HEK293 (cell line): Measurements from ENCODE around the gene IFNL2.
"Not testable (repeated sequence)": the region's sequence is repeated elsewhere in the genome, so short reads cannot be mapped to it uniquely, and the experiment has no call there.

Experiments used
- CTCF ChIA-PET: fragments of 350-600 bp; formaldehyde crosslinking; extraction: SDS; loops from one replicate; lab custom pipeline; 2021; ENCODE audit warnings: antibody characterized with exemption; lab: Yijun Ruan, JAX
- POLR2A ChIA-PET: fragments of 300-600 bp; formaldehyde crosslinking; extraction: SDS; loops from one replicate; lab custom pipeline; 2020; ENCODE audit warnings: antibody characterized with exemption, inconsistent platforms; lab: Yijun Ruan, JAX
- H3K27ac ChIP-seq: fragments of 200-500 bp; sonication (Bioruptor generic); 2 replicates; pipeline ENCODE4 v1.5.1; 2014; ENCODE audit warnings: low read depth, low read length, control low read depth, inconsistent platforms; ENCODE audit errors: extremely low read depth
- H3K36me3 ChIP-seq, 2 experiments: fragments of 200-500 bp in 1 of 2; sonication (Bioruptor generic) in 1 of 2; 1 replicate in 1 of 2; 2 replicates in 1 of 2; pipeline ENCODE4 v1.5.1; 2014 to 2017; ENCODE audit warnings: inconsistent platforms in 2 of 2, low read length in 2 of 2; ENCODE audit not compliant: control insufficient read depth in 2 of 2, insufficient read depth in 1 of 2
- H3K4me1 ChIP-seq: fragments of 200-500 bp; sonication (Bioruptor generic); 2 replicates; pipeline ENCODE4 v1.5.1; 2014; ENCODE audit warnings: mild to moderate bottlenecking, low read length, inconsistent platforms; ENCODE audit not compliant: control insufficient read depth, insufficient read depth
- H3K4me3 ChIP-seq: 2 replicates; pipeline ENCODE4 v1.5.1; 2011; ENCODE audit warnings: low read depth, mild to moderate bottlenecking, control low read depth, low read length, moderate library complexity
- H3K9me3 ChIP-seq: fragments of 200-500 bp; sonication (Bioruptor generic); 2 replicates; pipeline ENCODE4 v1.5.1; 2014; ENCODE audit warnings: low read depth, low read length, inconsistent platforms; ENCODE audit not compliant: control insufficient read depth, insufficient read depth
- GLIS1 ChIP-seq: fragments of 450-650 bp; formaldehyde crosslinking; IDR thresholded peaks from 2 replicates; pipeline ENCODE4 v1.5.1; 2016; ENCODE audit warnings: missing biosample characterization, missing genetic modification characterization
- KLF1 ChIP-seq: fragments of 450-650 bp; formaldehyde crosslinking; IDR thresholded peaks from 2 replicates; pipeline ENCODE4 v1.5.1; 2016; ENCODE audit warnings: missing biosample characterization, missing genetic modification characterization
- PRDM1 ChIP-seq: fragments of 450-650 bp; formaldehyde crosslinking; IDR thresholded peaks from 2 replicates; pipeline ENCODE4; 2016; ENCODE audit warnings: missing biosample characterization, missing genetic modification characterization
- SCRT1 ChIP-seq: fragments of 450-650 bp; formaldehyde crosslinking; IDR thresholded peaks from 2 replicates; pipeline ENCODE4 v1.5.1; 2016; ENCODE audit warnings: missing biosample characterization, missing genetic modification characterization, borderline replicate concordance
- SETDB1 ChIP-seq: IDR thresholded peaks from one replicate; pipeline ENCODE4 v1.6.1; 2017; ENCODE audit warnings: mild to moderate bottlenecking, low read length, moderate library complexity, mixed read lengths; ENCODE audit not compliant: insufficient read length
- YY2 ChIP-seq: fragments of 450-650 bp; formaldehyde crosslinking; IDR thresholded peaks from 2 replicates; pipeline ENCODE4 v1.5.1; 2016; ENCODE audit warnings: missing biosample characterization, missing genetic modification characterization
- ZFP69B ChIP-seq: fragments of 450-650 bp; formaldehyde crosslinking; IDR thresholded peaks from 2 replicates; pipeline ENCODE4 v1.5.1; 2016; ENCODE audit warnings: missing biosample characterization, missing genetic modification characterization
- ZNF112 ChIP-seq: fragments of 450-650 bp; formaldehyde crosslinking; IDR thresholded peaks from 2 replicates; pipeline ENCODE4 v1.5.0; 2017; ENCODE audit warnings: missing biosample characterization, missing genetic modification characterization
- ZNF114 ChIP-seq: fragments of 450-650 bp; formaldehyde crosslinking; IDR thresholded peaks from 2 replicates; pipeline ENCODE4 v1.5.0; 2017; ENCODE audit warnings: missing biosample characterization, missing genetic modification characterization
- ZNF292 ChIP-seq: fragments of 450-650 bp; formaldehyde crosslinking; IDR thresholded peaks from 2 replicates; pipeline ENCODE4 v1.5.1; 2016; ENCODE audit warnings: low read depth, missing biosample characterization, missing genetic modification characterization, borderline replicate concordance
- ZNF311 ChIP-seq: fragments of 450-650 bp; formaldehyde crosslinking; IDR thresholded peaks from 2 replicates; pipeline ENCODE4 v1.5.1; 2017; ENCODE audit warnings: missing biosample characterization, missing genetic modification characterization, borderline replicate concordance
- ZNF600 ChIP-seq: fragments of 450-650 bp; formaldehyde crosslinking; IDR thresholded peaks from 2 replicates; pipeline ENCODE4 v1.5.1; 2016; ENCODE audit warnings: missing biosample characterization, missing genetic modification characterization
- ZNF707 ChIP-seq: fragments of 450-650 bp; formaldehyde crosslinking; IDR thresholded peaks from 2 replicates; pipeline ENCODE4 v1.5.1; 2016; ENCODE audit warnings: missing biosample characterization, missing genetic modification characterization
- TF ChIP-seq, protein P1 (sequence below): fragments of 450-650 bp; formaldehyde crosslinking; IDR thresholded peaks from 2 replicates; pipeline ENCODE4 v1.5.1; 2016; ENCODE audit warnings: missing biosample characterization, missing genetic modification characterization, borderline replicate concordance
- TF ChIP-seq, protein P2 (sequence below): fragments of 450-650 bp; formaldehyde crosslinking; IDR thresholded peaks from 2 replicates; pipeline ENCODE4 v1.5.1; 2016; ENCODE audit warnings: missing biosample characterization, missing genetic modification characterization
- TF ChIP-seq, protein P3 (sequence below): fragments of 450-650 bp; formaldehyde crosslinking; optimal IDR thresholded peaks from 2 replicates; pipeline ENCODE3; 2016; ENCODE audit warnings: missing biosample characterization, mild to moderate bottlenecking, missing genetic modification characterization

Gene IFNL2

DNA sequence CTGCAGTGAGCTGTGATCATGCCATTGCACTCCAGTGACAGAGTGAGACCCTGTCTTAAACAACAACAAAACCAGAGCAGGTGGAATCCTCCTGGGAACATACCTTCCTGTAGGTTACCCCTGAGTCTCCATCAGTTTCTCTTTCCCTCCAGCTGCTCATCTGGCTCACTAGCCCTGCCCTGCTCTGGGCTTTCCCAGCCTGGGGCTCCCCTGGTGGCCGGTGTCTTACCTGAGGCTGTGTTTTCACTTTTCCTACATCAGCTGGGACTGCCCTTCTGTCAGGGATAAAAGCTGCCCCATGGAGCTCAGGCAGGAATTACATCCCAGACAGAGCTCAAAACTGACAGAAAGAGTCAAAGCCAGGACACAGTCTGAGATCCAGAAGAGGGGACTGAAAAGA is at the start of gene IFNL2:
IFNL2 (plus strand) TSS at position 312 of the 400 bp plus-strand sequence. CDS start 173 bp downstream, outside the sequence.
- CTCF ChIA-PET: interaction anchor here (0.7 kb wide), 1 partner anchor 157 kb away, joined by 3 read pairs; no protein-coding TSS in a partner anchor
- POLR2A ChIA-PET, H3K27ac ChIP-seq, H3K36me3 ChIP-seq, H3K9me3 ChIP-seq, H3K4me3 ChIP-seq, H3K4me1 ChIP-seq: not testable (repeated sequence)

DNA sequence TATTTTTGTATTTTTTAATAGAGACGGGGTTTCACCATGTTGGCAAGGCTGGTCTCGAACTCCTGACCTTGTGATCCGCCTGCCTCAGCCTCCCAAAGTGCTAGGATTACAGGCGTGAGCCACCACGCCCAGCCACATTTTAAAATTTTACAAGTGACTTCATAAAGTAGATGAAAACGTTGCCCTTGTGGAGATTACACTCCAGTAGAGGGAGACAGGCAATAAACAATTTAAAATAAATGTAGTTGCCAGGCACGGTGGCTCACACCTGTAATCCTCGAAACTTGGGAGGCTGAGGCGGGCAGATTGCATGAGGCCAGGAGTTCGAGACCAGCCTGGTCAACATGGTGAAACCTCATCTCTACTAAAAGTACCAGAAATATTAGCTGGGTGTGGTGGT is 49.1 kb upstream of the IFNL2 start:
- POLR2A ChIA-PET: not testable (repeated sequence)
- CTCF ChIA-PET: interaction anchor here (0.7 to 5.2 kb wide), 6 partner anchors 31 to 193 kb away, joined by 3 to 25 read pairs (median 3); no protein-coding TSS in a partner anchor

DNA sequence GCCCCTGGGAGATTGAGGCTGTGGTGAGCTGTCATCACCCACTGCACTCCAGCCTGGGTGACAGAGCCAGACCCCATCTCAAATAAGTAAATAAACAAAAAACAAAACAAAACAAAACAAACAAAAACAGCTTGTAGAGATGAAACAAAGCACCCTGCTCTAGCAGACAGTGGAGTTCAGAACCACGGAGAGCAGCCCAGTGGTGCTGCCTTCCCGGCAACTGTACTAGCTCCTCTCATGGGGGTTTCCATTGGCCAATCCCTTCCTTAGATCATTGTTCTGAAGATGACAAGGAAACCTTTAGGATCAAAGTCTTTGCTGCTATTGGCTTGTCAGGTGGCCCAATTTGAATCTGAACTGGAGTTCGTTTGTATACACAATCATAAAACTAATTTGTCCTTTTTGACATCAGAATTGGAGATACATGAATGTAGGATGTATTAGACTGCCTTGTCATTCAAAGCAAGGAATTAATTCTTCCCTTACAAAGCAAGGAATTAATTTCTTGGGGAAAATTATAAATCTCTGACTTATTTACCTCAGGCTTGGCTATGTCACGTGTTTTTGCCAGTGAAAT is 44.4 kb upstream of the IFNL2 start:
- ChIA-PET CTCF (interaction anchor here (0.6 to 1.7 kb wide), 3 partner anchors 11 to 101 kb away, joined by 3 to 6 read pairs (median 5); no protein-coding TSS in a partner anchor), POLR2A (interaction anchor here (0.7 kb wide), 1 partner anchor 66 kb away, joined by 3 read pairs; no protein-coding TSS in a partner anchor)
- Histone ChIP-seq H3K36me3 (no peaks in the 10 kb centered on the region; a peak in 1 of 3 replicates), H3K4me1 (no peaks in the 10 kb centered on the region), H3K27ac (no peak overlapping the region), H3K9me3 (no peaks in the 10 kb centered on the region), H3K4me3 (no peak overlapping the region)
- no peak for TF ChIP-seq SCRT1 (tag by site-specific recombination)
- TF ChIP-seq ZNF112: no peak
- TF ChIP-seq ZNF114 (tag by site-specific recombination): no peak
- no peak for TF ChIP-seq PRDM1 (tag by site-specific recombination)
- TF ChIP-seq ZNF311 (tag by site-specific recombination): 0 out of 2 replicates have a peak, but pooled peaks have one; percentile 40
- no peak for TF ChIP-seq ZFP69B
- no peak for TF ChIP-seq ZNF292 (tag by site-specific recombination)
- TF ChIP-seq ZNF707 (tag by site-specific recombination): no peak
- no peak for TF ChIP-seq YY2 (tag by site-specific recombination)
- no peak for TF ChIP-seq SETDB1
- 0 out of 2 replicates have a peak, but pooled peaks have one; percentile 13 for TF ChIP-seq KLF1 (tag by site-specific recombination)
- TF ChIP-seq, protein P1, sequence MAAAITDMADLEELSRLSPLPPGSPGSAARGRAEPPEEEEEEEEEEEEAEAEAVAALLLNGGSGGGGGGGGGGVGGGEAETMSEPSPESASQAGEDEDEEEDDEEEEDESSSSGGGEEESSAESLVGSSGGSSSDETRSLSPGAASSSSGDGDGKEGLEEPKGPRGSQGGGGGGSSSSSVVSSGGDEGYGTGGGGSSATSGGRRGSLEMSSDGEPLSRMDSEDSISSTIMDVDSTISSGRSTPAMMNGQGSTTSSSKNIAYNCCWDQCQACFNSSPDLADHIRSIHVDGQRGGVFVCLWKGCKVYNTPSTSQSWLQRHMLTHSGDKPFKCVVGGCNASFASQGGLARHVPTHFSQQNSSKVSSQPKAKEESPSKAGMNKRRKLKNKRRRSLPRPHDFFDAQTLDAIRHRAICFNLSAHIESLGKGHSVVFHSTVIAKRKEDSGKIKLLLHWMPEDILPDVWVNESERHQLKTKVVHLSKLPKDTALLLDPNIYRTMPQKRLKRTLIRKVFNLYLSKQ (tag by site-specific recombination): no peak
- TF ChIP-seq, protein P2, sequence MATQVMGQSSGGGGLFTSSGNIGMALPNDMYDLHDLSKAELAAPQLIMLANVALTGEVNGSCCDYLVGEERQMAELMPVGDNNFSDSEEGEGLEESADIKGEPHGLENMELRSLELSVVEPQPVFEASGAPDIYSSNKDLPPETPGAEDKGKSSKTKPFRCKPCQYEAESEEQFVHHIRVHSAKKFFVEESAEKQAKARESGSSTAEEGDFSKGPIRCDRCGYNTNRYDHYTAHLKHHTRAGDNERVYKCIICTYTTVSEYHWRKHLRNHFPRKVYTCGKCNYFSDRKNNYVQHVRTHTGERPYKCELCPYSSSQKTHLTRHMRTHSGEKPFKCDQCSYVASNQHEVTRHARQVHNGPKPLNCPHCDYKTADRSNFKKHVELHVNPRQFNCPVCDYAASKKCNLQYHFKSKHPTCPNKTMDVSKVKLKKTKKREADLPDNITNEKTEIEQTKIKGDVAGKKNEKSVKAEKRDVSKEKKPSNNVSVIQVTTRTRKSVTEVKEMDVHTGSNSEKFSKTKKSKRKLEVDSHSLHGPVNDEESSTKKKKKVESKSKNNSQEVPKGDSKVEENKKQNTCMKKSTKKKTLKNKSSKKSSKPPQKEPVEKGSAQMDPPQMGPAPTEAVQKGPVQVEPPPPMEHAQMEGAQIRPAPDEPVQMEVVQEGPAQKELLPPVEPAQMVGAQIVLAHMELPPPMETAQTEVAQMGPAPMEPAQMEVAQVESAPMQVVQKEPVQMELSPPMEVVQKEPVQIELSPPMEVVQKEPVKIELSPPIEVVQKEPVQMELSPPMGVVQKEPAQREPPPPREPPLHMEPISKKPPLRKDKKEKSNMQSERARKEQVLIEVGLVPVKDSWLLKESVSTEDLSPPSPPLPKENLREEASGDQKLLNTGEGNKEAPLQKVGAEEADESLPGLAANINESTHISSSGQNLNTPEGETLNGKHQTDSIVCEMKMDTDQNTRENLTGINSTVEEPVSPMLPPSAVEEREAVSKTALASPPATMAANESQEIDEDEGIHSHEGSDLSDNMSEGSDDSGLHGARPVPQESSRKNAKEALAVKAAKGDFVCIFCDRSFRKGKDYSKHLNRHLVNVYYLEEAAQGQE (tag by site-specific recombination): peak; percentile 100
- peak; percentile 46 for TF ChIP-seq GLIS1 (tag by site-specific recombination)
- TF ChIP-seq, protein P3, sequence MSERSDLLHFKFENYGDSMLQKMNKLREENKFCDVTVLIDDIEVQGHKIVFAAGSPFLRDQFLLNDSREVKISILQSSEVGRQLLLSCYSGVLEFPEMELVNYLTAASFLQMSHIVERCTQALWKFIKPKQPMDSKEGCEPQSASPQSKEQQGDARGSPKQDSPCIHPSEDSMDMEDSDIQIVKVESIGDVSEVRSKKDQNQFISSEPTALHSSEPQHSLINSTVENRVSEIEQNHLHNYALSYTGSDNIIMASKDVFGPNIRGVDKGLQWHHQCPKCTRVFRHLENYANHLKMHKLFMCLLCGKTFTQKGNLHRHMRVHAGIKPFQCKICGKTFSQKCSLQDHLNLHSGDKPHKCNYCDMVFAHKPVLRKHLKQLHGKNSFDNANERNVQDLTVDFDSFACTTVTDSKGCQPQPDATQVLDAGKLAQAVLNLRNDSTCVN: peak; percentile 8
- TF ChIP-seq ZNF600 (tag by site-specific recombination): no peak

More for the DNA sequence above, 49.1 kb upstream of the IFNL2 start:
- H3K9me3 ChIP-seq, H3K27ac ChIP-seq, H3K4me1 ChIP-seq, H3K36me3 ChIP-seq, H3K4me3 ChIP-seq: not testable (repeated sequence)
- 0 out of 2 replicates have a peak, but pooled peaks have one; percentile 11 for TF ChIP-seq KLF1 (tag by site-specific recombination)
